ENCODE measurements around the gene GINS3.

GINS3 gene

DNA sequence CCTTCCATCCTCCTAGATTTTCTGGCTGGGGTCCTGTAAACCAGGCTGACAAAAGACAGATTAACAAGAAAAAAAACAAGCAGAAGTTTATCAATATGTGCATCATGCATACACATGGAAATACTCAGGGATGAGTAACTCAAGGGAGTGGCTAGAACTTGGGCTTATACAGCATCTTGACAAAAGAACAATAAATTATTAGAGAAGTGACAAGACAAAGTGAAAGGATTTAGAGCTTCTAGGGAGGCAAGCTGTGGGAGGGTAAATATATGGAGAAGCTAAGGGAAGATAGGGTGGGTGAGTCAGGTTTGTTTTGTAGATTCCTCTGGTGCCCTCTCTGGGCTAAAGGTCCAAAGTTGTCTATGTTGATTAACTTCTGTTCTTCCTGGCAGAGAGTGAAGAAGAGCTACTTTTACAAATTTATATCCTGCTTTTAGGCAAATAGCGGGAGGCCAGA is 59.7 kb downstream of the GINS3 start:
- Mint-ChIP-seq H3K27me3 (peaks cover 43% of the 10 kb centered on the region), H3K9me3 (no peaks in the 10 kb centered on the region), H3K36me3 (no peaks in the 10 kb centered on the region), H3K27ac (no peak overlapping the region), H3K4me3 (no peak overlapping the region), H3K4me1 (peaks cover 4% of the 10 kb centered on the region)
- CTCF ChIA-PET, result interaction anchor here (0.7 kb wide), 1 partner anchor 248 kb away, joined by 3 read pairs; no protein-coding TSS in a partner anchor
- DNase-seq, result no peak

DNA sequence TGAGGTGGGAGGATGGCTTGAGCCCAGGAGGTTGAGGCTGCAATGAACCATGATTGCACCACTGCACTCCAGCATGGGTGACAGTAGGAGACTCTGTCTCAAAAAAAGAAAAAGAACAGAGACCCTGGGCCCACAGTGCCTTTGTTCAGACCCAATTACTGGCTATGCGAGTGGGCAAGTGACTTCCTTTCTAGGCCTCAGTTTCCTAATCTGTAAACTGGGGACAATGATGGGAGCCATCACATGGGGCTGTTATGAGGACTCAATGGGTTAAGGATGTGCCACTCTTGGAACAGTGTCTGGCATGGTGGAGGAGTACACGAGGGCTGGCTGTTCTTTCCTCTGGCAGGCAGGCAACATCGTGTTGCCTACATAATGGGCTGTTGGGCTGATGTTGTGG is 60.4 kb downstream of the GINS3 start:
- Mint-ChIP-seq H3K4me3 (no peak overlapping the region), H3K27ac (no peak overlapping the region), H3K27me3 (peaks cover 43% of the 10 kb centered on the region), H3K9me3 (no peaks in the 10 kb centered on the region), H3K4me1 (peaks cover 4% of the 10 kb centered on the region), H3K36me3 (no peaks in the 10 kb centered on the region)
- no peak for DNase-seq
- CTCF ChIA-PET, result interaction anchor here (0.7 kb wide), 1 partner anchor 249 kb away, joined by 3 read pairs; no protein-coding TSS in a partner anchor

GRCh38 chr16:58454178-58454577 is 61.9 kb downstream of the GINS3 start:
- H3K4me1 Mint-ChIP-seq, result peaks cover 6% of the 10 kb centered on the region
- peak overlapping the region; percentile 6 for H3K27ac Mint-ChIP-seq
- peaks cover 43% of the 10 kb centered on the region for H3K27me3 Mint-ChIP-seq
- no peaks in the 10 kb centered on the region for H3K36me3 Mint-ChIP-seq
- DNase-seq, result no peak
- no peak overlapping the region for H3K4me3 Mint-ChIP-seq
- CTCF ChIA-PET, result interaction anchor here (1.1 kb wide), 1 partner anchor 36 kb away, joined by 3 read pairs; no protein-coding TSS in a partner anchor
- no peaks in the 10 kb centered on the region for H3K9me3 Mint-ChIP-seq

DNA sequence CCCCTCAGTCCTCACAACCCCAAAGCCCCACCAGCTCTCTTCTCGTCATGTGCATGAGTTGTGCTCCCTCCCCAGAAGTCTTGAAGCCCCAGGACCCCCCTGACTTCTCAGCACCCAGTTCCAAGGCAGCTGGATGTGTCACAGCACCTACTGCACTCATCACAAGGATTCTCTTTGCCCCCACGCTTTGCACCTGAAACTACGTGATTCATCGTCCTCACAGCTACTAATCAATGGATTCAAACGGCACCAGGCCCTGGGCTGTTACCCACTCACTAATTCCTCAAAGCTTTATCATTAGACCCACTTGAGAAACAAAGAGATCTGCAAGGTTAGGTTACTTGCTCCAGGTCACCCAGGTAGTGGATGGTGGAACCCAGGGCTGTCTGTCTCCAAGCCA is 62.6 kb downstream of the GINS3 start:
- Mint-ChIP-seq H3K9me3 (no peaks in the 10 kb centered on the region), H3K4me3 (no peak overlapping the region), H3K36me3 (no peaks in the 10 kb centered on the region), H3K4me1 (peaks cover 5% of the 10 kb centered on the region), H3K27me3 (peaks cover 44% of the 10 kb centered on the region), H3K27ac (no peak overlapping the region)
- CTCF ChIA-PET, result interaction anchor here (1.1 kb wide), 1 partner anchor 37 kb away, joined by 3 read pairs; no protein-coding TSS in a partner anchor
- no peak for DNase-seq

All from activated naive CD4-positive, alpha-beta T cell treated with anti-CD3 and anti-CD28 coated beads, Interleukin-2, amount 10 ng/mL, durations not matched to agents 7 days and 5 days (primary cell).